Myocyte (in vitro differentiated cells): ENCODE measurements around the gene S100P. TPM values are rescaled to one million over a fixed set of nuclear protein-coding genes. Genes with fewer than 3 reads are reported as not detected.

ENCODE experiments used
- total RNA-seq: library from RNA; depleted of rRNA; stranded (reverse); fragments of >200 nt; gene quantifications from 2 replicates; pipeline ENCODE4 v1.2.3, GENCODE V29; 2014

S100P gene
- total RNA-seq, 1 donor from 2014 or later, result not detected

Other genes starting within 250 kb of the S100P start
- 0.29 and 2.0 TPM in 2 replicates for gene PPP2R2C, start 221.3 kb upstream of the S100P start, total RNA-seq
- 15.2 and 20.5 TPM in 2 replicates for gene MAN2B2, start 118.7 kb upstream of the S100P start, total RNA-seq
- 122 and 128 TPM in 2 replicates for gene MRFAP1, start 53.2 kb upstream of the S100P start, total RNA-seq
- gene MRFAP1L1, start 16.0 kb downstream of the S100P start, total RNA-seq, result 69.2 and 71.9 TPM in 2 replicates
- 32.8 and 35.1 TPM in 2 replicates for gene BLOC1S4, start 22.3 kb downstream of the S100P start, total RNA-seq
- gene KIAA0232, start 88.8 kb downstream of the S100P start, total RNA-seq, result 64.2 and 73.7 TPM in 2 replicates
- 48.6 and 51.8 TPM in 2 replicates for gene TBC1D14, start 215.9 kb downstream of the S100P start, total RNA-seq